HepG2 (cell line): ENCODE data around the gene POU5F1. TPM values are rescaled to one million over a fixed set of nuclear protein-coding genes. Genes with fewer than 3 reads are reported as not detected.

Experiments
- ATAC-seq: fragments of 200-7000 bp; cut with Tn5 transposase; 3 replicates; pipeline ENCODE4 v1.9.1; 2020; ENCODE audit warnings: mild to moderate bottlenecking, moderate library complexity
- BruUV-seq: library from RNA; stranded (reverse); fragments of 400-500 nt; replicated peaks from 2 replicates; lab custom pipeline; 2021; lab: Mats Ljungman, UMichigan
- CTCF ChIA-PET: fragments of 300-600 bp; formaldehyde crosslinking; extraction: SDS; loops from one replicate; lab custom pipeline; 2021; ENCODE audit warnings: low total read pairs, inconsistent platforms, low intra/inter-chr PET ratio; lab: Yijun Ruan, JAX
- POLR2A ChIA-PET: fragments of 350-600 bp; sonication (Branson Sonifier 250); formaldehyde crosslinking; loops from one replicate; lab custom pipeline; 2020; ENCODE audit warnings: antibody characterized with exemption, inconsistent platforms; lab: Yijun Ruan, JAX
- DNase-seq: peaks from one replicate; pipeline ENCODE4 v3.0.0-alpha.2; 2015; ENCODE audit warnings: low spot score
- FAIRE-seq: peaks from 3 replicates; lab custom pipeline; 2011; peaks lifted over from hg19 to GRCh38; lab: Jason Lieb, UNC
- H2AFZ ChIP-seq: one replicate; pipeline ENCODE4 v1.6.1; 2011; ENCODE audit warnings: low read length, inconsistent platforms
- H3K27ac ChIP-seq: fragments of 300-600 bp; 3 replicates; pipeline ENCODE4 v1.8.0; 2011; ENCODE audit warnings: mixed run types, mild to moderate bottlenecking, mixed read lengths, low read length, inconsistent platforms; ENCODE audit not compliant: insufficient read depth; ENCODE audit errors: extremely low read length
- H3K27me3 ChIP-seq, 2 experiments: fragments of 200-600 bp in 1 of 2; 2 replicates in 1 of 2; 3 replicates in 1 of 2; pipeline versions ENCODE4 v1.6.0 to v1.8.0; 2011; ENCODE audit warnings: low read length in 2 of 2, mild to moderate bottlenecking in 2 of 2, moderate library complexity in 2 of 2, inconsistent platforms in 1 of 2; ENCODE audit not compliant: insufficient read depth in 2 of 2, control insufficient read depth in 1 of 2
- H3K36me3 ChIP-seq, 2 experiments: fragments of 200-600 bp in 1 of 2; replicated peaks in 1 of 2; 2 replicates in 1 of 2; 3 replicates in 1 of 2; pipeline versions ENCODE4 v1.5.1 to v1.8.0; 2011; ENCODE audit warnings: low read length in 2 of 2, inconsistent platforms in 1 of 2; ENCODE audit not compliant: insufficient read depth in 2 of 2, control insufficient read depth in 1 of 2
- H3K4me1 ChIP-seq: 2 replicates; pipeline ENCODE4 v1.5.1; 2012; ENCODE audit warnings: low read length, inconsistent platforms; ENCODE audit not compliant: insufficient read depth
- H3K4me2 ChIP-seq: 2 replicates; pipeline ENCODE4 v1.6.0; 2011; ENCODE audit warnings: low read depth, low read length, inconsistent platforms
- H3K4me3 ChIP-seq, 3 experiments: fragments of 200-600 bp in 1 of 3; sonication (generic), shearing (Covaris generic) in 1 of 3; replicated peaks in 1 of 3; 2 replicates each; pipeline ENCODE4 v1.5.1; 2011 to 2016; ENCODE audit warnings: low read length in 3 of 3, inconsistent platforms in 2 of 3, low read depth in 2 of 3, mild to moderate bottlenecking in 2 of 3, control low read depth in 1 of 3, mixed read lengths in 1 of 3; ENCODE audit not compliant: insufficient read depth in 1 of 3
- H3K79me2 ChIP-seq: one replicate; pipeline ENCODE4 v1.6.1; 2011; ENCODE audit warnings: low read length, inconsistent platforms; ENCODE audit not compliant: insufficient read depth
- H3K9ac ChIP-seq: 2 replicates; pipeline ENCODE4 v1.6.0; 2011; ENCODE audit warnings: mild to moderate bottlenecking, low read depth, low read length, inconsistent platforms; ENCODE audit not compliant: insufficient read depth
- H3K9me3 ChIP-seq: 2 replicates; pipeline ENCODE4 v1.5.1; 2012; ENCODE audit warnings: mild to moderate bottlenecking, low read length
- H4K20me1 ChIP-seq: 2 replicates; pipeline ENCODE4 v1.6.0; 2011; ENCODE audit warnings: inconsistent platforms, mild to moderate bottlenecking, low read length, moderate library complexity; ENCODE audit not compliant: insufficient read depth
- AGO2 ChIP-seq: fragments of 200-400 bp; formaldehyde crosslinking; optimal IDR thresholded peaks from 2 replicates; pipeline ENCODE3; 2017; ENCODE audit warnings: mild to moderate bottlenecking, low read depth, low read length, moderate library complexity
- CEBPB ChIP-seq: IDR thresholded peaks from 2 replicates; pipeline ENCODE4 v1.6.1; 2011; ENCODE audit warnings: low read depth, low read length, improper control_type of control experiment, borderline replicate concordance
- POLR2G ChIP-seq: fragments of 200-400 bp; formaldehyde crosslinking; IDR thresholded peaks from 2 replicates; pipeline ENCODE4 v1.6.1; 2018; ENCODE audit warnings: mild to moderate bottlenecking, low read depth, low read length, moderate library complexity
- ZNF329 ChIP-seq: sonication (generic); formaldehyde crosslinking; IDR thresholded peaks from 2 replicates; pipeline ENCODE4 v1.9.0; 2021; ENCODE audit warnings: low read depth, mild to moderate bottlenecking, missing genetic modification reagents
- ZNF597 ChIP-seq: sonication (generic); formaldehyde crosslinking; IDR thresholded peaks from 2 replicates; pipeline ENCODE4 v1.5.0; 2020; ENCODE audit warnings: missing genetic modification reagents
- ZNF768 ChIP-seq: sonication (generic); formaldehyde crosslinking; IDR thresholded peaks from 2 replicates; pipeline ENCODE4 v1.4.0; 2020; ENCODE audit warnings: missing genetic modification reagents
- whole genome bisulfite sequencing: methylation state at CpG from one replicate; pipeline ENCODE4 v1.1.6; 2017; ENCODE audit warnings: low lambda C conversion rate; 5-methylcytosine and 5-hydroxymethylcytosine counted together
- in situ Hi-C: cut with HindIII; loops from 2 replicates; pipeline ENCODE4 v1.10.0; 2017; ENCODE audit warnings: low pct_unique_long_range_greater_than_20kb; ENCODE audit not compliant: extremely low pct_ligation_motif_present
- intact Hi-C: fragments of 100-400 bp; cut with micrococcal nuclease; formaldehyde crosslinking; loops from one replicate; pipeline ENCODE4 v1.10.0; 2022; ENCODE audit not compliant: unreplicated experiment
- polyA plus RNA-seq, 8 experiments: library from polyadenylated mRNA; depleted of rRNA in 3 of 8; stranded (reverse) in 7 of 8; unstranded in 1 of 8; fragments of >200 nt; fragmentation: Illumina TruSeq in 4 of 8; extraction: Trizol in 4 of 8; gene quantifications; 2 replicates each; pipeline versions ENCODE4 v1.2.1 to v1.2.3, GENCODE V29; 2011 to 2016; ENCODE audit warnings: low read depth in 4 of 8, missing spikeins in 1 of 8, mixed read lengths in 1 of 8; ENCODE audit not compliant: insufficient read depth in 1 of 8
- total RNA-seq, 5 experiments: library from RNA; depleted of rRNA; stranded (reverse); fragments of >200 nt; fragmentation: Illumina TruSeq; extraction: Trizol; gene quantifications; 2 replicates each; pipeline ENCODE4 v1.2.3, GENCODE V29; 2016; ENCODE audit warnings: low read depth in 1 of 5

The POU5F1 gene
- total and polyA plus RNA-seq, 2 of the 13 experiments (the other 11 are each of a cell fraction or from before 2014, with no cell fraction given), result 2.5 to 7.2 TPM

- CTCF ChIA-PET, result no interaction called here
- FAIRE-seq, result no peak
- H4K20me1 ChIP-seq, result no peaks in the 10 kb centered on the region
- TF ChIP-seq CEBPB (peak; percentile 1; the same call in 1 of the 2 replicates), ZNF329 (CRISPR knock-in tag) (no peak)
- TF ChIP-seq, all 625 proteins: peak for 1
- POLR2A ChIA-PET, result no interaction called here
- Histone ChIP-seq H3K9ac (no peak overlapping the region), H3K4me1 (peaks cover 18% of the 10 kb centered on the region), H3K79me2 (no peaks in the 10 kb centered on the region), H3K4me2 (no peak overlapping the region), H3K9me3 (no peaks in the 10 kb centered on the region), H3K27ac (no peak overlapping the region), H3K27me3 (no peaks in the 10 kb centered on the region), H2AFZ (no peak overlapping the region), H3K36me3 (peaks cover 6 to 8% of the 10 kb centered on the region in 2 experiments; a peak in 2 of 5 replicates), H3K4me3 (no peak overlapping the region)
- ATAC-seq (no peak), DNase-seq (no peak)
- in situ Hi-C loops, result no loop called here
- BruUV-seq, result no TSS peak
- intact Hi-C loops, result no loop called here
Observed at GRCh38 chr6:31163922-31164321, 6.6 kb downstream of the POU5F1 start.

- FAIRE-seq (no peak), DNase-seq (no peak), ATAC-seq (no peak)
- no peaks in the 10 kb centered on the region for H4K20me1 ChIP-seq
- WGBS, result 94% methylated on average over 13 of the region's 13 CpGs
- POLR2A ChIA-PET, result no interaction called here
- intact Hi-C loops (no loop called here), in situ Hi-C loops (no loop called here)
- H3K79me2 ChIP-seq, result no peaks in the 10 kb centered on the region
- H3K4me2 ChIP-seq, result no peak overlapping the region
- peaks cover 6 to 8% of the 10 kb centered on the region in 2 experiments; a peak in 2 of 5 replicates for H3K36me3 ChIP-seq
- no peaks in the 10 kb centered on the region for H3K27me3 ChIP-seq
- no peaks in the 10 kb centered on the region for H3K9me3 ChIP-seq
- CTCF ChIA-PET, result interaction anchor here (0.5 kb wide), 1 partner anchor 234 kb away, joined by 3 read pairs; no protein-coding TSS in a partner anchor
- no TSS peak for BruUV-seq
- H2AFZ ChIP-seq, result no peak overlapping the region
- H3K9ac ChIP-seq, result no peak overlapping the region
- H3K4me3 ChIP-seq, result no peak overlapping the region
- H3K27ac ChIP-seq, result no peak overlapping the region
- H3K4me1 ChIP-seq, result peaks cover 18% of the 10 kb centered on the region
- TF ChIP-seq ZNF768 (CRISPR knock-in tag) (peak; percentile 23; the same call in 1 of the 2 replicates), POLR2G (0 out of 2 replicates have a peak, but pooled peaks have one; percentile 18), ZNF597 (CRISPR knock-in tag) (no peak), AGO2 (peak; percentile 20)
Observed at GRCh38 chr6:31162463-31163165, 7.9 kb downstream of the POU5F1 start.
